B cell (primary cell): ENCODE data around the gene ADAP1.

Source experiments
- CTCF ChIP-seq: fragments of 200-600 bp; IDR thresholded peaks from one replicate; pipeline ENCODE4 v1.8.0; 2022; ENCODE audit warnings: antibody characterized with exemption, mild to moderate bottlenecking
- EZH2 ChIP-seq: IDR thresholded peaks from 2 replicates; pipeline ENCODE4 v1.6.1; 2012; ENCODE audit warnings: borderline replicate concordance, low read depth, mild to moderate bottlenecking, moderate library complexity, low read length; ENCODE audit not compliant: insufficient read depth, poor library complexity, severe bottlenecking

DNA sequence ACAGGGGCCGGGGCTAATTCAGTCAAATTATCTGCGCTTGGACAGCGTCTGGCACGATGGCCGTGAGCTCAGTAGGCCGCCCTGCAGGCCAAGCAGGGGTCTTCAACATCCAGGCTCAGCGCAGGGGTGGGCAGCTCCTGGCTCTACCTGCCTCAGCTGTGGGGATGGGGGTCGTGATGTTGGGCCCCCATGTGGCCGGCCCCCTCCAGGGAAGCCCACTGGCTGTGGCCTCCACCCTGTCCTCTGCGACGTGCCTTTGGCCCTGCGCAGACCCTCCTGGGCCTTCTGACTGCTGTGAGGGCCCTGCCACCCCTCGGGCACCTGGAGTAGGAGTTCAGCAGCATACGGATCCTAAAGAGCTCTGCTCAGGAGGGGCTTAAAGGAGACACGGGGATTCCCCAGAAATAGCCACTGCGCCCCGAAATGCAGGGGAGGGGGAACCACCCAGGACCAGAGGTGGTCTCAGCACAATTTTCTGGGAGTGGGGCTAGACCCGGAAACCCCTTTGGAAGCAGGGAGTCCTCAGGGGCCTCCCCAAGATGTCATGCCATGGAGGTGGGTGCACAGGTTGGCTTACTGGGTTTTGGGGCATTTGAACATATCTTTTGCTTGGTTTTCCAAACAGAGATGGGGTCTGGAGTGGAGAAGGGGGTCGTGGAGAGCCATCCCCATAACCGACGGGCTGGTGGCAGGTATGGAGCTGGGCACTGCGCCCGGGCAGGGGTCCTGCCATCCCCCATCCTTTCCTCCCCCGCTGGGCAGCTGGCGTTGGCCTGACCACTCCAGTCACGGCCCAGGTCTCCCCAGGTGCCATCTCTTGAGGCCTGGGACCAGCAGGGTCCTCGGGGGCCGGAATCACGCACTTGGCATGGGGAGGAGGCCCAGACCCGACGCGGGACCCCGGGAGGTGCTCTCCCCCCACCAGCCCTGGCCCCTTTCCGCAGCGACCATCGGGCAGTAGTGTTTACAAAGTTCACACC, 4.0 kb upstream of the ADAP1 start:
- TF ChIP-seq CTCF: no peak
- no peak for TF ChIP-seq EZH2
